SU-DHL-6 (cell line): ENCODE data around the gene PKD1L1.

Source experiments
- H2AFZ ChIP-seq: fragments of 200-600 bp; sonication (generic); 2 replicates; pipeline ENCODE4 v1.6.1; 2014; ENCODE audit warnings: low read depth, mild to moderate bottlenecking, moderate library complexity, mixed read lengths, antibody characterized with exemption, low read length; ENCODE audit not compliant: severe bottlenecking
- H3F3A ChIP-seq: fragments of 200-600 bp; shearing (Covaris generic); 2 replicates; pipeline ENCODE4 v1.6.0; 2016; ENCODE audit warnings: antibody characterized with exemption, mild to moderate bottlenecking; ENCODE audit not compliant: insufficient read depth
- H3K27ac ChIP-seq: fragments of 200-600 bp; sonication (generic); 2 replicates; pipeline ENCODE4 v1.5.1; 2016; ENCODE audit warnings: low read depth, mild to moderate bottlenecking, low read length, moderate library complexity, mixed read lengths
- H3K27me3 ChIP-seq: fragments of 200-600 bp; sonication (generic), shearing (Covaris generic); 2 replicates; pipeline ENCODE4 v1.6.0; 2014; ENCODE audit warnings: mild to moderate bottlenecking, low read length
- H3K36me3 ChIP-seq: fragments of 200-600 bp; sonication (generic); 2 replicates; pipeline ENCODE4 v1.6.1; 2014; ENCODE audit warnings: mild to moderate bottlenecking, low read length, mixed read lengths
- H3K4me2 ChIP-seq: fragments of 300-600, 200-600 bp; shearing (Covaris generic), sonication (generic); 2 replicates; pipeline ENCODE4 v1.6.0; 2014; ENCODE audit warnings: low read length, low read depth, mild to moderate bottlenecking; ENCODE audit not compliant: poor library complexity, severe bottlenecking
- H3K4me3 ChIP-seq: fragments of 200-600 bp; sonication (generic); 2 replicates; pipeline ENCODE4 v1.5.1; 2014; ENCODE audit warnings: antibody characterized with exemption, low read length, mild to moderate bottlenecking, mixed read lengths; ENCODE audit not compliant: insufficient read depth, poor library complexity, severe bottlenecking
- H3K79me2 ChIP-seq: fragments of 200-600 bp; sonication (generic); 2 replicates; pipeline ENCODE4 v1.6.1; 2014; ENCODE audit warnings: mild to moderate bottlenecking, low read length, moderate library complexity; ENCODE audit not compliant: insufficient read depth
- H3K9ac ChIP-seq: fragments of 200-600 bp; sonication (generic); 2 replicates; pipeline ENCODE4 v1.7.0; 2014; ENCODE audit warnings: mild to moderate bottlenecking, low read length
- H3K9me2 ChIP-seq: fragments of 200-600 bp; sonication (generic); replicated peaks from 2 replicates; pipeline ENCODE4 v1.6.1; 2014; ENCODE audit warnings: low read length; ENCODE audit not compliant: insufficient read depth
- H3K9me3 ChIP-seq: fragments of 200-600 bp; sonication (generic); 2 replicates; pipeline ENCODE4 v1.6.1; 2014; ENCODE audit warnings: low read length, mixed read lengths; ENCODE audit not compliant: insufficient read depth
- H4K20me1 ChIP-seq: fragments of 200-600 bp; sonication (generic); 2 replicates; pipeline ENCODE4 v1.6.1; 2014; ENCODE audit warnings: low read depth, mild to moderate bottlenecking, antibody characterized with exemption, low read length, moderate library complexity, mixed read lengths
- CTCF ChIP-seq: fragments of 200-600 bp; sonication (generic); IDR thresholded peaks from one replicate; pipeline ENCODE4 v1.5.1; 2017; ENCODE audit warnings: antibody characterized with exemption, mild to moderate bottlenecking, low read length, moderate library complexity; ENCODE audit not compliant: insufficient read depth, poor library complexity, severe bottlenecking
- EZH2phosphoT487 ChIP-seq: fragments of 200-600 bp; sonication (generic), shearing (Covaris generic); conservative IDR thresholded peaks from 2 replicates; pipeline ENCODE4 v1.6.1; 2018; ENCODE audit warnings: mild to moderate bottlenecking, antibody characterized with exemption, low read length, moderate library complexity, mixed read lengths

Gene PKD1L1

GRCh38 chr7:47808321-47808720 lies 139.9 kb downstream of the PKD1L1 start:
- Histone ChIP-seq H2AFZ (peak overlapping the region; percentile 36), H3K36me3 (no peaks in the 10 kb centered on the region), H3K27me3 (no peaks in the 10 kb centered on the region), H3K4me3 (no peak overlapping the region), H3K79me2 (no peaks in the 10 kb centered on the region), H3K27ac (no peak overlapping the region), H3K9me2 (no peaks in the 10 kb centered on the region), H3F3A (no peaks in the 10 kb centered on the region), H3K9ac (no peak overlapping the region), H3K9me3 (no peaks in the 10 kb centered on the region), H3K4me2 (peak overlapping the region; percentile 5), H4K20me1 (no peaks in the 10 kb centered on the region)
- no peak for TF ChIP-seq EZH2phosphoT487
- TF ChIP-seq CTCF, result no peak

- Histone ChIP-seq H3K9ac (no peak overlapping the region; the same call in 1 of the 2 replicates), H3K9me3 (no peaks in the 10 kb centered on the region), H3K4me3 (no peak overlapping the region), H3F3A (no peaks in the 10 kb centered on the region), H3K9me2 (no peaks in the 10 kb centered on the region), H2AFZ (peak overlapping the region; percentile 36), H3K27ac (no peak overlapping the region), H3K79me2 (no peaks in the 10 kb centered on the region), H3K4me2 (peak overlapping the region; percentile 5), H3K36me3 (no peaks in the 10 kb centered on the region), H4K20me1 (no peaks in the 10 kb centered on the region), H3K27me3 (no peaks in the 10 kb centered on the region)
- TF ChIP-seq CTCF (peak; percentile 51), EZH2phosphoT487 (no peak)
These were observed 140.5 kb downstream of the PKD1L1 start for GRCh38 chr7:47807756-47808155.

- no peaks in the 10 kb centered on the region for H3K9me3 ChIP-seq
- H3K27ac ChIP-seq, result no peak overlapping the region
- no peak overlapping the region for H3K4me3 ChIP-seq
- H3K9me2 ChIP-seq, result no peaks in the 10 kb centered on the region
- no peak overlapping the region for H3K9ac ChIP-seq
- H2AFZ ChIP-seq, result peak overlapping the region; percentile 36
- TF ChIP-seq CTCF (no peak), EZH2phosphoT487 (no peak)
- H3K79me2 ChIP-seq, result no peaks in the 10 kb centered on the region
- H3K27me3 ChIP-seq, result no peaks in the 10 kb centered on the region
- no peaks in the 10 kb centered on the region for H3F3A ChIP-seq
- no peaks in the 10 kb centered on the region for H4K20me1 ChIP-seq
- no peaks in the 10 kb centered on the region for H3K36me3 ChIP-seq
- no peak overlapping the region for H3K4me2 ChIP-seq
These were observed 141.1 kb downstream of the PKD1L1 start for GRCh38 chr7:47807126-47807525.

GRCh38 chr7:47806701-47807103 lies 141.6 kb downstream of the PKD1L1 start:
- H3K27ac ChIP-seq, result no peak overlapping the region
- H3K4me2 ChIP-seq, result no peak overlapping the region
- H3K79me2 ChIP-seq, result no peaks in the 10 kb centered on the region

More at GRCh38 chr7:47806701-47807103, 141.6 kb downstream of the PKD1L1 start:
- Histone ChIP-seq H3K36me3 (no peaks in the 10 kb centered on the region), H3K4me3 (no peak overlapping the region), H3K9me3 (no peaks in the 10 kb centered on the region), H3K27me3 (no peaks in the 10 kb centered on the region), H3F3A (no peaks in the 10 kb centered on the region), H4K20me1 (no peaks in the 10 kb centered on the region), H2AFZ (no peak overlapping the region), H3K9me2 (no peaks in the 10 kb centered on the region), H3K9ac (no peak overlapping the region)
- no peak for TF ChIP-seq EZH2phosphoT487
- no peak for TF ChIP-seq CTCF
